HG02623 (cell line): ENCODE measurements around the gene PMEL.
"Not testable (repeated sequence)": the region's sequence is repeated elsewhere in the genome, so short reads cannot be mapped to it uniquely, and the experiment has no call there.

ENCODE experiments used
- ATAC-seq: cut with Tn5 transposase; IDR thresholded peaks from one replicate; pipeline ENCODE4 v1.9.1; 2021; ENCODE audit warnings: moderate library complexity; ENCODE audit not compliant: unreplicated experiment

Gene PMEL

GRCh38 chr12:55965941-55966407 lies at the start of gene PMEL:
Gene PMEL (minus strand): TSS chr12:55966042. CDS start chr12:55966011, 31 bp downstream.
- ATAC-seq, result no peak

- ATAC-seq, result no peak
Measured at GRCh38 chr12:56014205-56014604, 48.4 kb upstream of the PMEL start.

- no peak for ATAC-seq
Measured at GRCh38 chr12:56013482-56013881, 47.6 kb upstream of the PMEL start.

- no peak for ATAC-seq
Measured at GRCh38 chr12:56011509-56012090, 45.8 kb upstream of the PMEL start.

GRCh38 chr12:56010111-56010570 lies 44.3 kb upstream of the PMEL start:
- ATAC-seq, result no peak

GRCh38 chr12:56007564-56008559 lies 42.0 kb upstream of the PMEL start:
- peak; percentile 34 for ATAC-seq

- no peak for ATAC-seq
Measured at GRCh38 chr12:56004211-56004610, 38.4 kb upstream of the PMEL start.

- not testable (repeated sequence) for ATAC-seq
Measured at GRCh38 chr12:56003376-56003775, 37.5 kb upstream of the PMEL start.

- no peak for ATAC-seq
Measured at GRCh38 chr12:56001487-56002100, 35.8 kb upstream of the PMEL start.

GRCh38 chr12:55999999-56000540 lies 34.2 kb upstream of the PMEL start:
- not testable (repeated sequence) for ATAC-seq

GRCh38 chr12:55999522-55999921 lies 33.7 kb upstream of the PMEL start:
- not testable (repeated sequence) for ATAC-seq

- ATAC-seq, result no peak
Measured at GRCh38 chr12:55997535-55997859, 31.7 kb upstream of the PMEL start.

- peak; percentile 99 for ATAC-seq
Measured at GRCh38 chr12:55996715-55997534, 31.1 kb upstream of the PMEL start, which contains the start of gene SUOX. Gene SUOX (plus strand): TSS chr12:55997276. CDS start chr12:56002222, 4,946 bp downstream.

- no peak for ATAC-seq
Measured at GRCh38 chr12:55996201-55996714, 30.4 kb upstream of the PMEL start.

- ATAC-seq, result no peak
Measured at GRCh38 chr12:55995366-55995765, 29.5 kb upstream of the PMEL start.

- ATAC-seq, result no peak
Measured at GRCh38 chr12:55993230-55993853, 27.5 kb upstream of the PMEL start.

GRCh38 chr12:55991110-55991509 lies 25.3 kb upstream of the PMEL start:
- no peak for ATAC-seq

- ATAC-seq, result not testable (repeated sequence)
Measured at GRCh38 chr12:55985976-55986375, 20.1 kb upstream of the PMEL start.

GRCh38 chr12:55985341-55985740 lies 19.5 kb upstream of the PMEL start:
- no peak for ATAC-seq

- no peak for ATAC-seq
Measured at GRCh38 chr12:55984861-55985260, 19.0 kb upstream of the PMEL start.
